ENCODE data around the gene NEB. TPM values are rescaled to one million over a fixed set of nuclear protein-coding genes. Genes with fewer than 3 reads are reported as not detected.

The NEB gene
- polyA plus RNA-seq, 3 donors, result 2.7 TPM; not detected in 2

DNA sequence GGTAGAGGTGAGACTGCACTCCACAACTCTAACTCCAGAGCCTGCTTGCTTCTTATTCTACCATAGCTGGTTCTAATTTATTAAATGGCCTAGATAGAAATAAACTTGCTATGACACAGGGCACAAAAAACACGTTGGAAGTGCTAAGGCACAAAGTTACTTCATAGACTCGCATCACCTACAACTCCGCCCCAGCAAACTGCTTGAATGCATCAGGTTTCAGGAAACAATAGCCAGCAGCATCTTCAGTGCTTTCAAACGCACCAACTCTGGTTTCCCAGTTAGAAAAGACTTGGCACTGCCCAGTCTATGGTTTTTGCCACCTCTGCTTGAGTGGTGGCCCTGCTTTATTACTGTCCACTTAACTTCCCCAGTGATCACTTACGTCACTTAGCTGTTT lies 182.0 kb downstream of the NEB start:
- no peaks in the 10 kb centered on the region for H3K36me3 Mint-ChIP-seq
- Histone ChIP-seq H3K4me1 (ENCODE audit: control insufficient read depth in 1 of 2, insufficient read depth in 2 of 2, low read length in 2 of 2) (no peaks in the 10 kb centered on the region), H3K27me3 (ENCODE audit: control insufficient read depth in 2 of 2, insufficient read depth in 2 of 2, low read length in 2 of 2) (no peaks in the 10 kb centered on the region), H3K27ac (ENCODE audit: low read depth in 1 of 2, low read length in 2 of 2) (no peak overlapping the region), H3K9me3 (replicated peaks in 1 of 2; ENCODE audit: control insufficient read depth in 1 of 2, insufficient read depth in 1 of 2, low read length in 2 of 2) (no peaks in the 10 kb centered on the region), H3K36me3 (replicated peaks in 1 of 2; ENCODE audit: control insufficient read depth in 1 of 2, insufficient read depth in 2 of 2, low read length in 2 of 2) (no peaks in the 10 kb centered on the region), H3K4me2 (replicated peaks; ENCODE audit: extremely low read depth, low read length, poor library complexity, severe bottlenecking) (no peak overlapping the region), H3K9ac (ENCODE audit: insufficient read depth, low read length, poor library complexity, severe bottlenecking) (no peak overlapping the region), H3K79me2 (ENCODE audit: insufficient read depth, low read length) (no peaks in the 10 kb centered on the region), H2AFZ (ENCODE audit: insufficient read depth, low read depth, low read length, poor library complexity, severe bottlenecking) (no peak overlapping the region), H3K4me3 (replicated peaks in 1 of 3; ENCODE audit: low read depth in 2 of 3, low read length in 3 of 3) (no peak overlapping the region), H4K20me1 (ENCODE audit: insufficient read depth, low read length) (no peaks in the 10 kb centered on the region)
- intact Hi-C loops (cut with micrococcal nuclease), result no loop called here
- DNase-seq, result no peak
- TF ChIP-seq, protein P1, sequence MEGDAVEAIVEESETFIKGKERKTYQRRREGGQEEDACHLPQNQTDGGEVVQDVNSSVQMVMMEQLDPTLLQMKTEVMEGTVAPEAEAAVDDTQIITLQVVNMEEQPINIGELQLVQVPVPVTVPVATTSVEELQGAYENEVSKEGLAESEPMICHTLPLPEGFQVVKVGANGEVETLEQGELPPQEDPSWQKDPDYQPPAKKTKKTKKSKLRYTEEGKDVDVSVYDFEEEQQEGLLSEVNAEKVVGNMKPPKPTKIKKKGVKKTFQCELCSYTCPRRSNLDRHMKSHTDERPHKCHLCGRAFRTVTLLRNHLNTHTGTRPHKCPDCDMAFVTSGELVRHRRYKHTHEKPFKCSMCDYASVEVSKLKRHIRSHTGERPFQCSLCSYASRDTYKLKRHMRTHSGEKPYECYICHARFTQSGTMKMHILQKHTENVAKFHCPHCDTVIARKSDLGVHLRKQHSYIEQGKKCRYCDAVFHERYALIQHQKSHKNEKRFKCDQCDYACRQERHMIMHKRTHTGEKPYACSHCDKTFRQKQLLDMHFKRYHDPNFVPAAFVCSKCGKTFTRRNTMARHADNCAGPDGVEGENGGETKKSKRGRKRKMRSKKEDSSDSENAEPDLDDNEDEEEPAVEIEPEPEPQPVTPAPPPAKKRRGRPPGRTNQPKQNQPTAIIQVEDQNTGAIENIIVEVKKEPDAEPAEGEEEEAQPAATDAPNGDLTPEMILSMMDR (IDR thresholded peaks at IDR 0.05), result no peak
- no peaks in the 10 kb centered on the region for H3K9me3 Mint-ChIP-seq
- H3K27ac Mint-ChIP-seq, result no peak overlapping the region
- H3K4me3 Mint-ChIP-seq, result no peak overlapping the region
- H3K4me1 Mint-ChIP-seq, result peaks cover 8% of the 10 kb centered on the region
- WGBS (ENCODE audit: insufficient coverage), result 92% methylated on average over 4 of the region's 5 CpGs
- H3K27me3 Mint-ChIP-seq (ENCODE audit: low read depth in 3 of 3), result no peaks in the 10 kb centered on the region

DNA sequence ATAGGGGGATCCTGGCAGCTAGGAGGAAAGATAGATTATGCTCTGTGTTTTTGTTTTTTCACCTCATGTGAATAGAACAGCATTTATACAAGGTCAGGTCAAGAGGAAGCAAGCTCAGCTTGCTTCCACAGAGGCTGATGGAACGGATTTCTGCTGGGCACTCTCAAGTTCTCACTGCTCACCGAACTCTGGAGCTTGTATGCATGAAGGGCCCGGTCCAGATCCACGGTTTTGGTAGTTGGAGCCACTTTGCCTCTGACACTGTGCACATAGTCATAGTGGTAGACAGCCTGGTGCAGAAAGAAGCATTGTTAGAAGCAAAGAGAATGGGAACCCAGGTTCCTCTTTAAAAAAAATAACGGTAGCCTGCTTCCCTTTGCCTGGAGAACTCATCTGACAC lies 182.7 kb downstream of the NEB start:
- no peak overlapping the region for H3K4me3 Mint-ChIP-seq
- peaks cover 8% of the 10 kb centered on the region for H3K4me1 Mint-ChIP-seq
- DNase-seq, result no peak
- Histone ChIP-seq H3K9me3 (replicated peaks in 1 of 2; ENCODE audit: control insufficient read depth in 1 of 2, insufficient read depth in 1 of 2, low read length in 2 of 2) (no peaks in the 10 kb centered on the region), H3K4me2 (replicated peaks; ENCODE audit: extremely low read depth, low read length, poor library complexity, severe bottlenecking) (no peak overlapping the region), H3K9ac (ENCODE audit: insufficient read depth, low read length, poor library complexity, severe bottlenecking) (no peak overlapping the region), H3K4me3 (replicated peaks in 1 of 3; ENCODE audit: low read depth in 2 of 3, low read length in 3 of 3) (no peak overlapping the region), H3K4me1 (ENCODE audit: control insufficient read depth in 1 of 2, insufficient read depth in 2 of 2, low read length in 2 of 2) (no peaks in the 10 kb centered on the region), H4K20me1 (ENCODE audit: insufficient read depth, low read length) (no peaks in the 10 kb centered on the region), H2AFZ (ENCODE audit: insufficient read depth, low read depth, low read length, poor library complexity, severe bottlenecking) (no peak overlapping the region), H3K27ac (ENCODE audit: low read depth in 1 of 2, low read length in 2 of 2) (no peak overlapping the region), H3K27me3 (ENCODE audit: control insufficient read depth in 2 of 2, insufficient read depth in 2 of 2, low read length in 2 of 2) (no peaks in the 10 kb centered on the region), H3K79me2 (ENCODE audit: insufficient read depth, low read length) (no peaks in the 10 kb centered on the region), H3K36me3 (replicated peaks in 1 of 2; ENCODE audit: control insufficient read depth in 1 of 2, insufficient read depth in 2 of 2, low read length in 2 of 2) (no peaks in the 10 kb centered on the region)
- H3K36me3 Mint-ChIP-seq, result no peaks in the 10 kb centered on the region
- intact Hi-C loops (cut with micrococcal nuclease), result no loop called here
- TF ChIP-seq, protein P1 (IDR thresholded peaks at IDR 0.05), result no peak
- no peak overlapping the region for H3K27ac Mint-ChIP-seq
- 67% methylated on average over 4 of the region's 5 CpGs for WGBS (ENCODE audit: insufficient coverage)
- H3K9me3 Mint-ChIP-seq, result no peaks in the 10 kb centered on the region
- H3K27me3 Mint-ChIP-seq (ENCODE audit: low read depth in 3 of 3), result no peaks in the 10 kb centered on the region
